BE2C (cell line): ENCODE data around the gene NR5A2.

Experiments used
- DNase-seq: peaks from one replicate; pipeline ENCODE4 v3.0.0-alpha.2; 2020
- H3K27me3 ChIP-seq: fragments of 250-450 bp; sonication (Bioruptor Pico); 2 replicates; pipeline ENCODE4 v1.5.1; 2020; ENCODE audit warnings: mild to moderate bottlenecking
- H3K36me3 ChIP-seq: fragments of 250-450 bp; sonication (Bioruptor Pico); 2 replicates; pipeline ENCODE4 v1.5.1; 2020; ENCODE audit warnings: mild to moderate bottlenecking
- H3K4me1 ChIP-seq: fragments of 250-450 bp; sonication (Bioruptor Pico); 2 replicates; pipeline ENCODE4 v1.5.1; 2020
- H3K4me3 ChIP-seq: 2 replicates; pipeline ENCODE4 v1.5.1; 2011; ENCODE audit warnings: low read depth, low read length
- H3K9me3 ChIP-seq: fragments of 250-450 bp; sonication (Bioruptor Pico); 2 replicates; pipeline ENCODE4 v1.5.1; 2020
- CTCF ChIP-seq: IDR thresholded peaks from 2 replicates; pipeline ENCODE4 v1.5.1; 2012; ENCODE audit warnings: mild to moderate bottlenecking, low read depth, low read length

NR5A2 gene

GRCh38 chr1:200224315-200224714 is 196.8 kb downstream of the NR5A2 start:
- DNase-seq = no peak
- TF ChIP-seq CTCF = no peak

GRCh38 chr1:200226268-200226968 is 198.9 kb downstream of the NR5A2 start:
- DNase-seq = no peak
- no peak overlapping the region for H3K4me3 ChIP-seq
- no peak for TF ChIP-seq CTCF

More at GRCh38 chr1:200224315-200224714, 196.8 kb downstream of the NR5A2 start:
- H3K4me3 ChIP-seq = no peak overlapping the region
- no peaks in the 10 kb centered on the region for H3K36me3 ChIP-seq
- H3K9me3 ChIP-seq = no peaks in the 10 kb centered on the region
- H3K27me3 ChIP-seq = peaks cover 24% of the 10 kb centered on the region
- H3K4me1 ChIP-seq = no peaks in the 10 kb centered on the region

GRCh38 chr1:200226969-200227303 is 199.4 kb downstream of the NR5A2 start:
- no peak for TF ChIP-seq CTCF
- Histone ChIP-seq H3K4me3 (no peak overlapping the region), H3K27me3 (peaks cover 32% of the 10 kb centered on the region), H3K9me3 (no peaks in the 10 kb centered on the region), H3K4me1 (no peaks in the 10 kb centered on the region), H3K36me3 (no peaks in the 10 kb centered on the region)
- no peak for DNase-seq

More at GRCh38 chr1:200226268-200226968, 198.9 kb downstream of the NR5A2 start:
- no peaks in the 10 kb centered on the region for H3K4me1 ChIP-seq
- H3K27me3 ChIP-seq = peaks cover 27% of the 10 kb centered on the region
- H3K36me3 ChIP-seq = no peaks in the 10 kb centered on the region
- H3K9me3 ChIP-seq = no peaks in the 10 kb centered on the region
